Muscle of leg (tissue), 11 donors: ENCODE data around the gene UXS1. TPM values are rescaled to one million over a fixed set of nuclear protein-coding genes. Genes with fewer than 3 reads are reported as not detected.
"Not testable (repeated sequence)": the region's sequence is repeated elsewhere in the genome, so short reads cannot be mapped to it uniquely, and the experiment has no call there.

Experiments
- DNase-seq: peaks from one replicate; pipeline ENCODE4 v3.0.0; 2013
- H3K27ac ChIP-seq: one replicate; pipeline ENCODE4 v1.5.1; 2013; ENCODE audit warnings: mild to moderate bottlenecking, low read length, control low read depth
- H3K27me3 ChIP-seq: one replicate; pipeline ENCODE4 v1.6.1; 2013; ENCODE audit warnings: low read length; ENCODE audit not compliant: control insufficient read depth, insufficient read depth
- H3K36me3 ChIP-seq: one replicate; pipeline ENCODE4 v1.6.1; 2013; ENCODE audit warnings: low read length; ENCODE audit not compliant: control insufficient read depth, insufficient read depth
- H3K4me1 ChIP-seq: one replicate; pipeline ENCODE4 v1.6.1; 2013; ENCODE audit warnings: low read length; ENCODE audit not compliant: control insufficient read depth, insufficient read depth
- H3K4me3 ChIP-seq: one replicate; pipeline ENCODE4 v1.5.1; 2013; ENCODE audit warnings: low read length, control low read depth
- H3K9me3 ChIP-seq: replicated peaks from 2 replicates; pipeline ENCODE4 v1.6.1; 2013; ENCODE audit warnings: low read depth, low read length; ENCODE audit not compliant: control insufficient read depth
- WGBS: methylation state at CpG from one replicate; pipeline ENCODE4 v1.1.5; 2013; ENCODE audit warnings: missing lambda C conversion rate; ENCODE audit not compliant: insufficient coverage; 5-methylcytosine and 5-hydroxymethylcytosine counted together
- polyA plus RNA-seq, 8 donors: library from polyadenylated mRNA; unstranded; fragments of 120-200 nt; gene quantifications; one replicate each; pipeline versions ENCODE4 v1.2.1 to v1.2.3, GENCODE V29; 2013; ENCODE audit warnings: inconsistent platforms in 1 of 8, low replicate concordance in 1 of 8; ENCODE audit not compliant: insufficient read length in 8 of 8, insufficient read depth in 1 of 8
- total RNA-seq: library from RNA; stranded (reverse); fragments of 120-200 nt; gene quantifications from one replicate; pipeline ENCODE4 v1.2.4, GENCODE V29; 2013

The UXS1 gene
- total and polyA plus RNA-seq, 9 donors, result 31.0 to 42.7 (median 34.9) TPM

DNA sequence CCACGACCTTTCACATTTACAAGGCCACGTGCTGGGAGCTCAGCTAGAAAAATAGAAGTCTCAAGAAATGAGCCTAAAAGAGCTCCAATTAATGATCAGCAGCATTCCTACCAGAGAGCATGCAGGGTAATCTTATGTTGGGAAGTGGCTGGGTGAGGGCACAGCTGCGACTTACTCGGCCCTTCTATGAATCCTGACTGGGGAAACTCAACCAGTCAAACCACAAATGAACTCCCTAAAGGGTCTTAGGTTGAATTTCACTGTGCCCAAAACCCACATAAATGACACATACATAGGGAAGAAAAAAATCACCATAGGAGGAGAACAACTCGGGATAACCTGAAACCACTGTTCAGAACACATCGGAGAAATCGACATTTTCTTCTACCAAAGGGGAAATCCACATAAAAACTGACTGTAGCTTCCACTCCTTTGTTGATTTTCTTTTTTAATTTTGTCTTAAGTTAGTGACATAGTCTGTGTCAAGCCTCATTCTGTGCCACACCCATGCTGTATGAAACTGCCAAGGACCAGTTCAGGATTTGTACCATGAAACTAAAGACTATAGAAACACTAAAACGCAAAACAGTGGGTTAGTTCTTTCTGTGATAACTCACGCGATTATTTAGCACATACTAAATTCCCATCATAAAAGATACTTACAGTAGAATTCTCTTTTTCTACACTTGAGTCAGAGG lies 54.7 kb downstream of the UXS1 start:
- H3K4me3 ChIP-seq, result no peak overlapping the region
- no CpG with 5 or more reads among the region's 10 CpGs for WGBS
- no peaks in the 10 kb centered on the region for H3K9me3 ChIP-seq
- H3K27me3 ChIP-seq, result no peaks in the 10 kb centered on the region
- DNase-seq, result no peak
- H3K4me1 ChIP-seq, result peaks cover 11% of the 10 kb centered on the region
- peak overlapping the region; percentile 84 for H3K27ac ChIP-seq
- no peaks in the 10 kb centered on the region for H3K36me3 ChIP-seq

DNA sequence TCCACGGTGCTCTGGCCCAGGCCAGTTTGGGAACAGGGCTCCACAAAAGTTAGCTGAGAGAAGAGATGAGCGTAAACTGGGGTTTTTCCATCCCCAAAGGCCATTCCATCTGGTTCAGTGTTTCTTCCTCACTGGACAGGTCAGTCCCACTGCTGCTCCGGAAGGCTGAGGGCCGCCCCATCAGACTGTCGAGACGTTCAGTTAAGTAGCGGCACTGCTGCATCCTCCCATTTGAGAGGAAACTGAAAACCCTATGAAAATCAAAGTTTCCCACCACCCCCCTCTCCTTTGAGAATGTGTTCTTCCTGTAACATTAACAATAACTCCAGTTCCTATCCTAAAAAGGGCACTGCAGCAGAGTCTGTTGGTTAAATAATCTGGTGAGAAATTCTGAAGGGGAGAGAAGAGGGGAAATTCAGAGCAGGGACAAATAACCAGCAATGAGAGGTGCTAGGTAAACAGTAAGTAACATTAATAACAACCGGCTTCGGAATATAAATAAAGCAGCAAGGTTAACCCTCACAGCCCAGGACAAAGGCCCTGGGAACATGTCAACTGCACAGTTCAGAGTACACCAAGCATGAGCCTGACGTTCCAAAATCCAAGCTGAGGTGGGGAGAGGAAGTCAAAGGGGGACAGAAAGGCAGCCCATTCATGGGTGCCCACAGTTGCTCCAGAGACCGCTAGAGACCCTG lies 55.4 kb downstream of the UXS1 start:
- H3K27ac ChIP-seq, result peak overlapping the region; percentile 84
- H3K36me3 ChIP-seq, result no peaks in the 10 kb centered on the region
- no peaks in the 10 kb centered on the region for H3K27me3 ChIP-seq
- no peak overlapping the region for H3K4me3 ChIP-seq
- peaks cover 11% of the 10 kb centered on the region for H3K4me1 ChIP-seq
- WGBS, result 41% methylated on average over 7 of the region's 11 CpGs
- peak; percentile 49 for DNase-seq
- H3K9me3 ChIP-seq, result no peaks in the 10 kb centered on the region

DNA sequence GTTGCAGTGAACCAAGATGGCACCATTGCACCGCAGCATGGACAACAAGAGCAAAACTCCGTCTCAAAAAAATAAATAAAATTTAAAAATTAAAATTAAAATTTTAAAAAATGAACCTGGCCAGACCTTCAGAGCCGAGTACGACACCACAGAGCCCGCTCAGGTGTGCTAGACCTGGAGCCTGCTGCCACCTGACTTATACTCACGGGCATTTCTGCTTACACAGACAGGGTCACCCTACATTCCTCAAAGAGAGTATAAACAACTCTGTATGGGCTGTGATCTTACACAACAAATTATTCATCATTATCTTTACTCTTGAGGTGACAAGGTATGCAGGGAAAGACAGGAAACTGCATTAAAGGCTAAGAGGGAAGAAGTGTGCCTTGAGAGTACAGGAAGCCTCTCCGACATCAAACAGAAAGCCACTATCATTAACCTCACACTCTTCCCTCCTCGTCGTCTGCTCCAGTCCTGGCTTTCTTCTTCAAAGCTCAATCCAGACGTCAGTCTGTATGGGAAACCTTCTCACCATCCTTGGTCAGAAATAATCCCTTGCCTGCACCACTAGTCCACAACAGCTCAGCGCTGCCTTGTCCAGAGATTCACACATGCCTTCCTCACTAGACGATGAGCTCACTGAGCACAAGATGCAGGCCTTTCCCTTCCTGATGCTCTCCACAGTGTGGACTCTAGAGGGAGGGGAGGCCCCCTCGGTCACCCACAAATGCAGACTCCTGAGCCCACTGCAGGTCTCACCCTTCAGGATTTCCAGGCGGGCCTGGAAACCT lies 56.2 kb downstream of the UXS1 start:
- H3K4me1 ChIP-seq, result peaks cover 11% of the 10 kb centered on the region
- H3K4me3 ChIP-seq, result no peak overlapping the region
- H3K36me3 ChIP-seq, result no peaks in the 10 kb centered on the region
- H3K27ac ChIP-seq, result peak overlapping the region; percentile 84
- DNase-seq, result peak; percentile 16
- 60% methylated on average over 5 of the region's 14 CpGs for WGBS
- no peaks in the 10 kb centered on the region for H3K27me3 ChIP-seq
- H3K9me3 ChIP-seq, result no peaks in the 10 kb centered on the region

DNA sequence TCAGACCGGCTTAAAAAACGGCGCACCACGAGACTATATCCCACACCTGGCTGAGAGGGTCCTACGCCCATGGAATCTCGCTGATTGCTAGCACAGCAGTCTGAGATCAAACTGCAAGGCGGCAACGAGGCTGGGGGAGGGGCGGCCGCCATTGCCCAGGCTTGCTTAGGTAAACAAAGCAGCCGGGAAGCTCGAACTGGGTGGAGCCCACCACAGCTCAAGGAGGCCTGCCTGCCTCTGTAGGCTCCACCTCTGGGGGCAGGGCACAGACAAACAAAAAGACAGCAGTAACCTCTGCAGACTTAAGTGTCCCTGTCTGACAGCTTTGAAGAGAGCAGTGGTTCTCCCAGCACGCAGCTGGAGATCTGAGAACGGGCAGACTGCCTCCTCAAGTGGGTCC lies 62.9 kb downstream of the UXS1 start:
- H3K9me3 ChIP-seq, H3K4me3 ChIP-seq, H3K27ac ChIP-seq, DNase-seq, H3K4me1 ChIP-seq, H3K27me3 ChIP-seq, H3K36me3 ChIP-seq: not testable (repeated sequence)
- no CpG with 5 or more reads among the region's 14 CpGs for WGBS

DNA sequence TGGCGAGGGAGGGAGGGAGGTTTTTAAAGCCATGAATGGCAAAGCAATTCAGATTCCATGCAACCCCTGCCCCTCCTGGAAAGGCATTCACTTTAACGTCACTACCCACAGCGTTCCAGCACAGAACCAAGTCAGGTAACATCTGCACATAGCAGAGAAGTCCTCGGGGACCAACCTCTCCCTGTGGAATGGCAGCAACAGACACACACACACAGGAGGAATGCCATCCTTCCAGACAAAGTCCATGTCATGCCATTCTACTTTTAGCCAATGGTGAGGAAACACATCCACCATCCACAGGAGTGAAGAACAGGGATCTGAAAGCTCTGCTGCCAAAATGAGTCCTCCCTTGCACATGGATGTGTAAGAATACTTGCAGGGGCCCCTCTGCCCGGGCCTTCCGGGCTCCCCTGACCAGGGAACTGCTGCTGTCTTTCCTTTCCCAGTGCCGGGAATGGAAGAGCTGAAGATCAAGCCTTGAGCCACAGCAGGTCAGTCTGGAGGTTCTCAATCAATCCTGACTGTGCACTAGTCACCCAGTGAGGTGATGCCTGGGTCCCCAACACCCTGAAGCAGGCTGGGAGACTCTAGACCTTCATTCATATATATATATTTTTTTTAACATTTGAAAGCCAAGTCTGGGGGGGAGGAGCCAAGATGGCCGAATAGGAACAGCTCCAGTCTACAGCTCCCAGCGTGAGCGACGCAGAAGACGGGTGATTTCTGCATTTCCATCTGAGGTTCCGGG lies 63.7 kb downstream of the UXS1 start:
- DNase-seq, result no peak
- Histone ChIP-seq H3K27me3 (no peaks in the 10 kb centered on the region), H3K36me3 (peaks cover 9% of the 10 kb centered on the region), H3K9me3 (no peaks in the 10 kb centered on the region), H3K27ac (no peak overlapping the region), H3K4me1 (peaks cover 5% of the 10 kb centered on the region), H3K4me3 (no peak overlapping the region)
- 81% methylated on average over 10 of the region's 13 CpGs for WGBS

DNA sequence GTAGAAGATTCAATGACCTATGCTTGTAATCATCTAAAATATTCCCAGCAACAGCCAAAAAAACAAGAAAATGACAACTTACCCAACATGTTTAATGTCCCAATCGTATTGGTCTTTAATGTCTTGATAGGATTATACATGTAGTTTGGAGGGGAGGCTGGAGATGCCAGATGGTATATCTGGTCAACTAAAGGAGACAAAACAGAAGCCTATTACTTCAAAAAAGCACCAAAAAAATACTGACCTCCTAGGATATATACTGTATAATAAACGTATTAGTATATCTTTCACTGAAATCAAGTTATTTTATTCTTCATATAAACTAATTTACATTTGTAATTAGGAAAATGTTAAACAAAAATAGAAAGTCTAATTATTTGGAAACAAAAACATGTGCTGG lies 64.5 kb downstream of the UXS1 start:
- no CpG with 5 or more reads among the region's 2 CpGs for WGBS

DNA sequence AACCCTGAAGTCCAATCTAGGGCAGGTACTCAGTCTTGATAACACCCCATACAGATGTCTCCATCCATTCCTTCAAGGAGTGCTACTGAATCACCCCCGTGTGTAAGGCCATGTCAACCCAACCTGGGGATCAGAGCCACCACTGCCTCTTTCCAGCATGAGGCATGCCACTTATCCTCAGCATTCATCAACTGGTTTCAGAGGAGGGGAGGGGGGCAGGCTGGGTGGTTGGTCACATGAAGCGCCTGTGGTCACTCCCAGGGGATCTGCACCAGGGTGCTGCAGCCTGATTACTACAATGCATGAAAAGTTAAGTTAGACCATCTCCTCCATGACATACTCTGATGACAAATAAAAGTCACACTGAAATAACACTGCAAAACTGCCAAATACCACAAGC lies 65.0 kb downstream of the UXS1 start:
- H3K4me1 ChIP-seq, result peaks cover 5% of the 10 kb centered on the region
- no CpG with 5 or more reads among the region's 2 CpGs for WGBS
- peaks cover 20% of the 10 kb centered on the region for H3K36me3 ChIP-seq
- no peak overlapping the region for H3K4me3 ChIP-seq
- H3K27me3 ChIP-seq, result no peaks in the 10 kb centered on the region
- no peak overlapping the region for H3K27ac ChIP-seq
- no peak for DNase-seq
- no peaks in the 10 kb centered on the region for H3K9me3 ChIP-seq

More for the DNA sequence above, 64.5 kb downstream of the UXS1 start:
- H3K4me1 ChIP-seq, result peaks cover 5% of the 10 kb centered on the region
- H3K9me3 ChIP-seq, result no peaks in the 10 kb centered on the region
- H3K36me3 ChIP-seq, result peaks cover 16% of the 10 kb centered on the region
- DNase-seq, result no peak
- H3K27me3 ChIP-seq, result no peaks in the 10 kb centered on the region
- H3K27ac ChIP-seq, result no peak overlapping the region
- no peak overlapping the region for H3K4me3 ChIP-seq

DNA sequence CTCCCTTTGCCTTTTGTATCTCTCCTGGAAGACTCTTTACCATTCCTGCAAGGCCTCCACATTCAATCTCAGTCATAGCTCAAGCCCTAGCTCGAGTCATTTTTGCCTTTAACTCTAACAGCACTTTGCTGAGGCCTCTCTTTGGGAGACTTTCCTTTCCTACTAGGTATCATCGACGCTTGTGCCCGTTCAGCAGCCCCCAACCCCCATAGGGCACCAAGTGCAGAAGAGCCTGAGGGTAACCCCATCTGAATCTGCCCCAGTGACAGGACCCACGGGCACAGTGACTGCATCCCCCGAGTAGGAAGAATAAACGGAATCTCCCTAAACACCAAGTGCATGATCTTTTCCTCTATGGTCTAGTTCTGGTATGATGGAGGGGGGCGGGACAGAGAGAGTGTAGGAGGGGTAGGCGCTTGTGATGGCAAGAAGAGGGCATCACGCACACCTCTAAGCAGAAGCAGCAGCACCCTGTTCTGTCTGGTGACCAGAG lies 66.3 kb downstream of the UXS1 start:
- DNase-seq, result no peak
- H3K36me3 ChIP-seq, result peaks cover 26% of the 10 kb centered on the region
- H3K4me1 ChIP-seq, result peaks cover 5% of the 10 kb centered on the region
- no peak overlapping the region for H3K27ac ChIP-seq
- no peaks in the 10 kb centered on the region for H3K9me3 ChIP-seq
- no peaks in the 10 kb centered on the region for H3K27me3 ChIP-seq
- 93% methylated on average over 7 of the region's 10 CpGs for WGBS
- no peak overlapping the region for H3K4me3 ChIP-seq

DNA sequence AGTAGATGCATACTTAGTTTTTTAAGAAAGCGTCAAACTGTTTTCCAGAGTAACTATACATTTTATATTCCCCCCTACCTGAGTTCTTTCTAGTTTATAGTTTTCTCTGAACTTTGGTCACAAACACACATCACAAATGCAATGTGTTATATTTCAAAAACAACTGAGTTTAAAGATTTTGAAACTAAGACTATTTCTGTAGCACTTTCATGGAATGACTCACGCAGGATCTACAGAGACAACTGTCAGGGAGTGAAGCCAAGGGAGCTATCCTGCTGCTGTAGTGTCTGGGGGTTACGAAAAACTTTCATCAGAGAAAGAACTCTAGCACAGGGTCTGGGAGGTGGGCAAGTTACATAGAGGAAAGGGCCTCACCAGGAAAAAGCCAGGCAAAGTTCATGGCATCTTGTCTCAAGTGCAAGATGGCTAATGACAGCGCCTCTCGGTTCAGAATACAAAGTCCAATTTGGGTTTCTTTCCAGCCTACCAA lies 66.8 kb downstream of the UXS1 start:
- 66% methylated on average over 3 of the region's 5 CpGs for WGBS

More for the DNA sequence above, 66.8 kb downstream of the UXS1 start:
- Histone ChIP-seq H3K4me1 (peaks cover 5% of the 10 kb centered on the region), H3K4me3 (no peak overlapping the region), H3K27ac (no peak overlapping the region), H3K36me3 (peaks cover 28% of the 10 kb centered on the region), H3K27me3 (no peaks in the 10 kb centered on the region), H3K9me3 (no peaks in the 10 kb centered on the region)
- DNase-seq, result peak; percentile 55
